Measurements from ENCODE around the gene HFM1. TPM values are rescaled to one million over a fixed set of nuclear protein-coding genes. Genes with fewer than 3 reads are reported as not detected.

Gene HFM1
- total and polyA plus RNA-seq, 12 donors, result 0.17 to 7.8 (median 2.9) TPM

DNA sequence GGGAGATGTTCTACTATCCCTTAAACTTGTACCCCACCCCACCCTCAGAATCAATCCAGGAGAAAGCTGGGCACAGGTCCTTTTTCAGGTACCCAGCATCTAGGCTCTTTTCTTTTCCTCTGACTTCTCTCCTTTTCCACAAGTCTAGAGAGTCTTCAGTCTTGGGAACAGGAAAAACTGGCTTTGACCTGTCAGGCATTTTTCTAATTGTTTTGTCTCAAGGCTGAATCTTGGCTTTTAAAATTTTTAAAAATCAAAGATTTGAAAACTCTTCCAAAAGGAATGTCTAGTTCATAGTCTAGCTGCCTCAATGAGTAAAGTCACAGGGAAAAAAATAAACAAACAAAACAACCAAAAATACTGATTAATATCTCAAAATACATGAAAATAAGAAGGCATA lies 161.5 kb downstream of the HFM1 start:
- TF ChIP-seq CTCF (IDR thresholded peaks at IDR 0.05), result no peak
- no peak overlapping the region for H3K4me3 ChIP-seq
- intact Hi-C loops (cut with DNase I), result no loop called here
- peaks cover 0 to 8% (median 0%) of the 10 kb centered on the region in 7 donors for H3K27me3 ChIP-seq
- ATAC-seq (no peak), DNase-seq (no peak)
- H3K9me3 ChIP-seq, result peaks cover 0 to 4% (median 0%) of the 10 kb centered on the region in 11 donors
- no peak overlapping the region for H3K27ac ChIP-seq
- no peaks in the 10 kb centered on the region for H3K36me3 ChIP-seq
- H3K4me1 ChIP-seq, result no peaks in the 10 kb centered on the region

DNA sequence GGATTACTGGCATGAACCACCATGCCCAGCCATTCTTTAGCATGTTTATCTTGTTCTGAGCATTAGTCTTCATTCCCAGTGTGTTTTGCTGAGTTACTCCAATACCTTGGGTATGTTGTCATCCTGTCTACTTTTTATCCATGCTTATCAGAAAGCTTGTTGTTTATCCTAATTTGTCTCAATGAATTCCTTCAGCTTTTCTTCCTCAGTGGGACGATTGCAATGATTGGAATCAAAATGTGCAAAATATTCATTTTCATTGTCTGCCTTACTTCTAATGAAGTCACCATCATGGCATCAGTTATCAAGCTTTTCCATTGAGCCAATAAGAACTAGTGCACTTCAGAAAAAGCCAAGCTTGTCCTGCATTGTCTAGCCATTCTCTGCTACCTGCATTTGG lies 170.5 kb downstream of the HFM1 start:
- no peak overlapping the region for H3K27ac ChIP-seq
- WGBS, 2 donors, result 43 to 54% methylated on average over 1 of the region's 1 CpG

GRCh38 chr1:91226741-91227140 lies 177.9 kb downstream of the HFM1 start:
- Histone ChIP-seq H3K27me3 (no peaks in the 10 kb centered on the region), H3K4me1 (no peaks in the 10 kb centered on the region), H3K36me3 (no peaks in the 10 kb centered on the region), H3K4me3 (no peak overlapping the region), H3K9me3 (no peaks in the 10 kb centered on the region), H3K27ac (no peak overlapping the region)
- DNase-seq (no peak), ATAC-seq (no peak)
- intact Hi-C loops (cut with DNase I), result no loop called here
- WGBS, 2 donors, result 75 to 79% methylated on average over 7 of the region's 7 CpGs
- no peak for TF ChIP-seq CTCF (IDR thresholded peaks at IDR 0.05)

More for the DNA sequence above, 170.5 kb downstream of the HFM1 start:
- ATAC-seq (no peak), DNase-seq (no peak)
- no peaks in the 10 kb centered on the region for H3K36me3 ChIP-seq
- H3K9me3 ChIP-seq, result no peaks in the 10 kb centered on the region
- no peak overlapping the region for H3K4me3 ChIP-seq
- no peaks in the 10 kb centered on the region for H3K4me1 ChIP-seq
- intact Hi-C loops (cut with DNase I), result loop anchor here in 1 of 10 donors (1.0 kb wide), 1 partner anchor 41 kb away; no protein-coding TSS in a partner anchor
- TF ChIP-seq CTCF (IDR thresholded peaks at IDR 0.05), result no peak
- H3K27me3 ChIP-seq, result no peaks in the 10 kb centered on the region

DNA sequence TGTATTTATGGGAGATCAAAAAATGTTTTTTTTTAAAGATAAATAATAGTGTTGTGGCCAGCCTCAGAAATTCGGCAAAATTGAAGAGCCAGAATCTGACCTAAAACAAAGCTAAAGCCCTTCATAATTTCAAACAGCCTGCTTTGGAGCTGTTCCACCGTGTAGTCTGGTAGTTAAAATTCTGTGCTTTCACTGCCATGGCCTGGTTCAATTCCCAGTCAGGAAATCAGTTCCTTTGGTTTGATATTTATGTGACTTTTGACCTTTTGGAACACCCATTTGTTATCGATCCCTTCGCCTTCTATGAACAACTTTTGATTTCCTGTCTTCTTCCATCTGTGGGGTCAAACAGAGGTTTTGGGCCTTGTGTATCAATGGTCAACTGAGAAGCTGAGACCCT lies 179.8 kb downstream of the HFM1 start:
- Histone ChIP-seq H3K9me3 (peaks cover 0 to 6% (median 0%) of the 10 kb centered on the region in 11 donors), H3K27ac (no peak overlapping the region), H3K4me3 (no peak overlapping the region), H3K36me3 (no peaks in the 10 kb centered on the region), H3K27me3 (no peaks in the 10 kb centered on the region), H3K4me1 (no peaks in the 10 kb centered on the region)
- 85% methylated on average over 4 of the region's 4 CpGs for WGBS, 2 donors
- TF ChIP-seq CTCF (IDR thresholded peaks at IDR 0.05), result no peak
- no peak for DNase-seq
- no peak for ATAC-seq
- intact Hi-C loops (cut with DNase I), result no loop called here
